ENCODE measurements around the gene SRPX2.

SRPX2 gene

GRCh38 chrX:100685997-100686305 lies 42.0 kb downstream of the SRPX2 start:
- in situ Hi-C loops (cut with HindIII; ENCODE audit: low sequenced_read_pairs), result no loop called here
- H3K4me3 ChIP-seq (ENCODE audit: low read depth, low read length), result no peak overlapping the region
- no peak for DNase-seq (ENCODE audit: low read depth, low spot score)
- TF ChIP-seq, protein P1, sequence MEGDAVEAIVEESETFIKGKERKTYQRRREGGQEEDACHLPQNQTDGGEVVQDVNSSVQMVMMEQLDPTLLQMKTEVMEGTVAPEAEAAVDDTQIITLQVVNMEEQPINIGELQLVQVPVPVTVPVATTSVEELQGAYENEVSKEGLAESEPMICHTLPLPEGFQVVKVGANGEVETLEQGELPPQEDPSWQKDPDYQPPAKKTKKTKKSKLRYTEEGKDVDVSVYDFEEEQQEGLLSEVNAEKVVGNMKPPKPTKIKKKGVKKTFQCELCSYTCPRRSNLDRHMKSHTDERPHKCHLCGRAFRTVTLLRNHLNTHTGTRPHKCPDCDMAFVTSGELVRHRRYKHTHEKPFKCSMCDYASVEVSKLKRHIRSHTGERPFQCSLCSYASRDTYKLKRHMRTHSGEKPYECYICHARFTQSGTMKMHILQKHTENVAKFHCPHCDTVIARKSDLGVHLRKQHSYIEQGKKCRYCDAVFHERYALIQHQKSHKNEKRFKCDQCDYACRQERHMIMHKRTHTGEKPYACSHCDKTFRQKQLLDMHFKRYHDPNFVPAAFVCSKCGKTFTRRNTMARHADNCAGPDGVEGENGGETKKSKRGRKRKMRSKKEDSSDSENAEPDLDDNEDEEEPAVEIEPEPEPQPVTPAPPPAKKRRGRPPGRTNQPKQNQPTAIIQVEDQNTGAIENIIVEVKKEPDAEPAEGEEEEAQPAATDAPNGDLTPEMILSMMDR (IDR thresholded peaks at IDR 0.05; ENCODE audit: low read depth, low read length), result no peak

GRCh38 chrX:100687128-100687527 lies 43.1 kb downstream of the SRPX2 start:
- no peak for DNase-seq (ENCODE audit: low read depth, low spot score)
- H3K4me3 ChIP-seq (ENCODE audit: low read depth, low read length), result no peak overlapping the region
- in situ Hi-C loops (cut with HindIII; ENCODE audit: low sequenced_read_pairs), result no loop called here
- TF ChIP-seq, protein P1 (IDR thresholded peaks at IDR 0.05; ENCODE audit: low read depth, low read length), result no peak

DNA sequence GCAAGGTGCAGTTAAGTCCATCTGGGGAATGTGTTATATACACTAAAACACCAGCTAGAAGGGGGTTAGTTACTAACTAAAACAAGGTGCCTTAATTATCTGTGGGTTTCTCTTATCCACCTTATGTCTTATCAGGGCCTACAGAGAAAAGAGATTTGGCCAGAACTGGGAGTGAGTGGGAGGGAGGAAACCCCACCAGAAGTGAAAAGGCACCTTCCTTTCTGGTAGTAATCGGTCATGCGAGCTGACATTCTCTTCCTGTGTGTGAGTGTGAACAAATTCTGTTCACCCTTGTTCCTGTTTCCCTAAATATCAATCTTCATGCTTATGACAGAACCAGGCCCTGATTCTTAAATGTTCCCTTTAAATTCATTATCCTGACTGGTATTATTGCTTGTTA lies 43.5 kb downstream of the SRPX2 start:
- in situ Hi-C loops (cut with HindIII; ENCODE audit: low sequenced_read_pairs), result no loop called here
- no peak for DNase-seq (ENCODE audit: low read depth, low spot score)
- TF ChIP-seq, protein P1 (IDR thresholded peaks at IDR 0.05; ENCODE audit: low read depth, low read length), result no peak
- no peak overlapping the region for H3K4me3 ChIP-seq (ENCODE audit: low read depth, low read length)

DNA sequence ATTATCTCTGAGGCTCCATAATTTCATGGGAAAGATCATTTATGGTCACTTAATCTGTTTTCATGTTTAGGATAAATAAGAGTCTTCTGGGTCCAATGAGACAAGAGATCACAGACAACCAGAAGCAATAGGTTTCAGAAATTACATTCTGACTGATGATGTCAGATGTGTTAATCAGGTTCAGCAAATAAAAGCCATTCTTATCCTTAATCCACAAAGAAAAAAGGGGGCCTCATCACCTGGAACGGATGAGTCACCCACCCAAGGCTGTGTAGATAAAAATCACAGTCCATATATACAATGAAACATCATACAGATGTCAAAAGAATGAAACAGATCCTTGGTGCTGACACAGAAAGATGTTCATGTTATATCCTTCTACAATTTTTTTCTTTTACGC lies 51.3 kb downstream of the SRPX2 start:
- in situ Hi-C loops (cut with HindIII; ENCODE audit: low sequenced_read_pairs), result no loop called here
- TF ChIP-seq, protein P1 (IDR thresholded peaks at IDR 0.05; ENCODE audit: low read depth, low read length), result no peak
- no peak for DNase-seq (ENCODE audit: low read depth, low spot score)

DNA sequence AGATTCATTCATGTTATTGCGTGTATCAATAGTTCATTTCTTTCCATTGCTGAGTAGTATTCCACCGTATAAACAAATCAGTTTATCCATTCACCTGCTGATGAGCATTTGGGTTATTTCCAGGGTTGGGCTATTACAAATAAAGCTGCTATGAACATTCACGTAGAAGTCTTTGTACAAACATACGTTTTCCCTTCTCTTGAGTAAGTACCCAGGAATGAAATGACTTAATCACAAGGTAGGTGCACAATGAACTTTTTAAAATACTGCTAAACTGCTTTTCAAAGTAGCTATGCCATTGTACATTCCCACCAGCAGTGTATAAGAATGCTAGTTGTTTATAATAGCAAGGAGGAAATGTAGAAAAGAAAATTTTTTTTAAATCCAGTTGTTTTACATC lies 52.0 kb downstream of the SRPX2 start:
- in situ Hi-C loops (cut with HindIII; ENCODE audit: low sequenced_read_pairs), result no loop called here
- DNase-seq (ENCODE audit: low read depth, low spot score), result no peak
- no peak overlapping the region for H3K4me3 ChIP-seq (ENCODE audit: low read depth, low read length)

More for the DNA sequence above, 51.3 kb downstream of the SRPX2 start:
- H3K4me3 ChIP-seq (ENCODE audit: low read depth, low read length), result no peak overlapping the region

DNA sequence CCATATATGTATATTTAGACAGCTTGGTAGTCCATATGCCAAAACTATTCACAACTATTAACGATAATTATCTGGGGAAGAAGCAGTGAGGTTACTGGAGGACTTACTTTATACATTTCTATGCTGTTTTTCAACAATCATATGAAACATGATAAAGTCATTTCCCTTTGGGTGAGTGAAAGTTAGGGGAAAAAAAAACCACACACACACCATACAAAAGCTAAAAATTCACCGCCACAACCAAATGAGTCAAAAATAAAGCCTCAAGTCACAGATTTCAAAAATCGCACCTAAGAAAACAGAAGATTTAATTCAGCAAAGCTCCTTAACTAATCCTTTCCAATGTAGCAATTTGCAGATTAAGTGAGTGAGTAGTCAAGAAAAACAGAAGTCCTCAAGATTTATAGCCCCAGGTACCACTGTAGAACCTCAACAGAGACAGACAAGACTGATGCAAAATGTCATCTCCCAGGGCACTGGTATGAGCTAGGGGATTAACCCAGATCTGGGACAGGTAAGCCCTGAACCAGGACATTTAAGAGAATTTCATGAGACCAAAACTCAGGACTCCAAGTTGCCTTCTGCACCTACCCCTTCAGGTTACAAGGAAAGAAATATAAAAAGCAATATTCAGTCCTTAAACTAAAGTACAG lies 52.8 kb downstream of the SRPX2 start:
- in situ Hi-C loops (cut with HindIII; ENCODE audit: low sequenced_read_pairs), result no loop called here
- TF ChIP-seq, protein P1 (IDR thresholded peaks at IDR 0.05; ENCODE audit: low read depth, low read length), result no peak
- no peak overlapping the region for H3K4me3 ChIP-seq (ENCODE audit: low read depth, low read length)
- no peak for DNase-seq (ENCODE audit: low read depth, low spot score)

More for the DNA sequence above, 52.0 kb downstream of the SRPX2 start:
- TF ChIP-seq, protein P1 (IDR thresholded peaks at IDR 0.05; ENCODE audit: low read depth, low read length), result no peak

Data from astrocyte of the spinal cord (primary cell).